ENCODE results near the gene IRF8.

GRCh38 chr16:85911251-85911930 lies 12.4 kb downstream of the IRF8 start:
- TF ChIP-seq EP300 (IDR thresholded peaks at IDR 0.05; ENCODE audit: borderline replicate concordance in 1 of 2, low read depth in 1 of 2, low read length in 1 of 2) = no peak
- no peak for TF ChIP-seq CTCF (IDR thresholded peaks at IDR 0.05)
- no peak for TF ChIP-seq JUND (IDR thresholded peaks at IDR 0.05)
- TF ChIP-seq EZH2phosphoT487 (IDR thresholded peaks at IDR 0.05; ENCODE audit: borderline replicate concordance, low read depth) = no peak
- no peak for TF ChIP-seq TEAD4 (IDR thresholded peaks at IDR 0.05; ENCODE audit: borderline replicate concordance, insufficient read depth)
- TF ChIP-seq REST (IDR thresholded peaks at IDR 0.05; ENCODE audit: low read depth, low read length) = no peak
- TF ChIP-seq SIN3A (IDR thresholded peaks at IDR 0.05; ENCODE audit: borderline replicate concordance, low read depth, low read length) = no peak

Data from SK-N-SH (cell line).